HG03103 (cell line): ENCODE measurements around the gene PIK3C2G.

Experiments
- ATAC-seq: cut with Tn5 transposase; IDR thresholded peaks from one replicate; pipeline ENCODE4 v1.9.1; 2021; ENCODE audit warnings: low read depth; ENCODE audit not compliant: unreplicated experiment

PIK3C2G gene

GRCh38 chr12:18589316-18589715 lies 328.0 kb downstream of the PIK3C2G start:
- ATAC-seq = no peak

GRCh38 chr12:18591473-18591872 lies 330.2 kb downstream of the PIK3C2G start:
- ATAC-seq = no peak

- no peak for ATAC-seq
Measured at GRCh38 chr12:18595412-18595811, 334.1 kb downstream of the PIK3C2G start.

GRCh38 chr12:18601962-18602361 lies 340.6 kb downstream of the PIK3C2G start:
- ATAC-seq = no peak

GRCh38 chr12:18612971-18613370 lies 351.7 kb downstream of the PIK3C2G start:
- no peak for ATAC-seq

- no peak for ATAC-seq
Measured at GRCh38 chr12:18620986-18621385, 359.7 kb downstream of the PIK3C2G start.

- ATAC-seq = no peak
Measured at GRCh38 chr12:18629445-18629844, 368.1 kb downstream of the PIK3C2G start.

GRCh38 chr12:18629916-18630315 lies 368.6 kb downstream of the PIK3C2G start:
- no peak for ATAC-seq

GRCh38 chr12:18631339-18631738 lies 370.0 kb downstream of the PIK3C2G start:
- ATAC-seq = no peak

- no peak for ATAC-seq
Measured at GRCh38 chr12:18632848-18633247, 371.5 kb downstream of the PIK3C2G start.

GRCh38 chr12:18634382-18634781 lies 373.1 kb downstream of the PIK3C2G start:
- no peak for ATAC-seq

GRCh38 chr12:18640321-18640955 lies 379.1 kb downstream of the PIK3C2G start:
- no peak for ATAC-seq

- ATAC-seq = no peak
Measured at GRCh38 chr12:18643681-18644080, 382.4 kb downstream of the PIK3C2G start.

GRCh38 chr12:18644564-18644963 lies 383.2 kb downstream of the PIK3C2G start:
- no peak for ATAC-seq

GRCh38 chr12:18646286-18646890 lies 385.1 kb downstream of the PIK3C2G start:
- no peak for ATAC-seq

GRCh38 chr12:18651525-18651924 lies 390.2 kb downstream of the PIK3C2G start:
- no peak for ATAC-seq

- ATAC-seq = no peak
Measured at GRCh38 chr12:18652596-18652995, 391.3 kb downstream of the PIK3C2G start.

- no peak for ATAC-seq
Measured at GRCh38 chr12:18653465-18653864, 392.1 kb downstream of the PIK3C2G start.

GRCh38 chr12:18655351-18655750 lies 394.0 kb downstream of the PIK3C2G start:
- ATAC-seq = no peak

GRCh38 chr12:18658179-18658578 lies 396.9 kb downstream of the PIK3C2G start:
- no peak for ATAC-seq

GRCh38 chr12:18658829-18659228 lies 397.5 kb downstream of the PIK3C2G start:
- no peak for ATAC-seq

- no peak for ATAC-seq
Measured at GRCh38 chr12:18676141-18676540, 414.8 kb downstream of the PIK3C2G start.
